Measurements from ENCODE around the gene PAPPA2.

The PAPPA2 gene

GRCh38 chr1:176504848-176505553 lies 42.0 kb downstream of the PAPPA2 start:
- no peak for DNase-seq

- no peak for DNase-seq
Measured at GRCh38 chr1:176512966-176513365, 50.0 kb downstream of the PAPPA2 start.

GRCh38 chr1:176515310-176515709 lies 52.3 kb downstream of the PAPPA2 start:
- no peak for DNase-seq

GRCh38 chr1:176517484-176517883 lies 54.5 kb downstream of the PAPPA2 start:
- DNase-seq = no peak

GRCh38 chr1:176521211-176521610 lies 58.2 kb downstream of the PAPPA2 start:
- DNase-seq = no peak

GRCh38 chr1:176522310-176522845 lies 59.4 kb downstream of the PAPPA2 start:
- no peak for DNase-seq

- DNase-seq = no peak
Measured at GRCh38 chr1:176529395-176530090, 66.6 kb downstream of the PAPPA2 start.

DNA sequence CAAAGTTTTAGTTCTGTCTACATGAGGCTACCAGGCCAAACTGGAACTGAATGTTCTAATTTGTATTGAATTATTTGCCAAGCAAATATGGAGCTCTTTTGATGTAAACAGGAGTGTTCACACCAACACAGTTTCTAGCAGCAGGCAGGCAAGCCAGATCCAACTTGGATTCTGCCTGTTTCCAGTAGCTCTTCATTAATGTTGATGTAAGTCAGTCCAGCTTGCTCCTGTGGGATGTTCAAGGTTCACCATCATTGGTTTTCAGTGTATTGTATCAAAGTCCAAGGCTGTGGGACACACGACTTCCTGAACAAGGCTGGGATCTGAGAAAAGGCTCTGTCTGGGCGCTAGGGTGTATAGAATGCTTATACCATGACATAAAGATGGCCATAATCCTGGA lies 68.1 kb downstream of the PAPPA2 start:
- DNase-seq = no peak

DNA sequence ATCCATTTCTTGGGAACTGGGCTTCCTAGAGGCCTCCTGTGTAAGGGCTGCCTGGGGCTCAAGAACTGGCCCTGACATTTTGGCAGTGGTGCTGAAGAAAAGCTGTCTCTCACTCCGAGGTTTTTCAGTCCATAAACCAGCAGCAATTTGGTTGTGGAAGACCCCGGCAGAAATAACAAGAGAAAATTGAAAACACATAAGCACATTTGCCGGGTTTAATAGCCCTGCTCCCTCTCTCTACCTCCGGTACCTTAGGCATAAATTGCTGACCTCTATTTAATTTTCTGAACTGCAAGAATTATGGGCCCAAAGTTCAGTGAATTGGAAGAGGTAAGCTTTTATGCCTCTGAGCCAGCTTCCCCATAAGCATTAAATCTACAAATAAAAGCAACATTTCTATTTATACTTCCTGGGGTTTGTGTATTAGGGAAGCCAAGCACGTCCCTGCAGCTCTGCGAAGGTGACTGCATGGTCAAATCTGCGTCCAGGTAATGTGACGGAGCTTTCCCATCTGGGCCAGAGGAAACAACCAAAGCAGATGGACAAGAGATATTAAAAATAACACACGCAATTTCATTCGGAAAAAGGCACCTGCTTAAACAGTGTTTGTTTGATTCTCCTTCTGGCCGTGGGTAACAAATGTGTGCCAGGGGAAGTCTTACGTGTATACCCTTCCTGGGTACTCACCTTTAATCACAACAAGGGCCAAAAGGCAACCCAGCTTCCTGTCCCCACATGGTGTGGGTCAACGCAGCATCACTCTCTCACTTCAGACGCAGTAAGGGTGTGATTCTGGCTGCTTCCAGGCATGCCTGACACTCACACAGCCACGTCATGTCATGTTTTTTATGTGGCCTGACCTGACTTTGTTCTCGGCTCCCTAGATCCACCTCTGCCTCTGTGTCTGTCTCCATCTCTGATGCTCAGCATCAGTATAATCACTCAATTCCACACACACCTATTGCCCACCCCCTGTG lies 69.2 kb downstream of the PAPPA2 start:
- no peak for DNase-seq

- no peak for DNase-seq
Measured at GRCh38 chr1:176533020-176533419, 70.0 kb downstream of the PAPPA2 start.

- no peak for DNase-seq
Measured at GRCh38 chr1:176536588-176536987, 73.6 kb downstream of the PAPPA2 start.

- no peak for DNase-seq
Measured at GRCh38 chr1:176539018-176539417, 76.0 kb downstream of the PAPPA2 start.

DNA sequence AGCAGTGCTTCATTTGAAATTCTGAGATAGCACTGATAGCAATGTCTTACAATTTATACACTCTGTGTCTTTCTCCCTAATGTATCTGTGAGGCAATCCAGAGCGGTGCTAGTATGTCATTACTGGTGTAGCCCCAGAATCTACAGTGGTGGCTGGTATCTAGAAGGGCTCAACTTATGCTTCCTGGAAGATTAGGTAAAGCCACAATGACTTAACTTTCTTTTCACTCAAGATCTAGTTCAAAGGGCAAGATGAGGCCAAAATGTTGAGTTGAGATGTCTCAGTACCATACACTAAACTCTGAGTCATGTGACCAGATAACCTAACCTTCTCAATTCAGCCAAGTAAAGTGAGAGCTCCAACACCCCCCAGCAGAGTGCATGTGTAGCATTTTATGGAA lies 77.5 kb downstream of the PAPPA2 start:
- no peak for DNase-seq

GRCh38 chr1:176541663-176542062 lies 78.7 kb downstream of the PAPPA2 start:
- no peak for DNase-seq

DNA sequence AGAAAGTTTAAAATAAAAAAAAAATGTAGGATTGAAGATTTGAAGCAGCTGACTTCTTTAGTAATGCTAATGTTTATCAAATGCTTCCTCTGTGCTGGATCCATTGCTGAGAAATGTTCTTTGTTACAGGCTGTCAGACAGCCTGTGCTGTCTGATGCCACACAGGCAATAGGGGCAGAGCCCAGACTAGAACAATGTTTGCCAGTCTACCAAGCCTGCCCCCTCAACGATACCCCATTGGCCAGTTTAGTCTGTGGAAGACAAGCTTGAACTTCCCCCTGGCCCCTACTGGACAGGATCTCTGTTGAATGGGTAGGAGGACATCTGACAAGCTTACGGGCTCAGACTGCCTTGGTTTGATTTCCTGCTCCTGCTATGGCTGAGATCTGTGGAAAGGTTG lies 79.4 kb downstream of the PAPPA2 start:
- no peak for DNase-seq

GRCh38 chr1:176543360-176544129 lies 80.6 kb downstream of the PAPPA2 start:
- no peak for DNase-seq

GRCh38 chr1:176545034-176545639 lies 82.2 kb downstream of the PAPPA2 start:
- DNase-seq = no peak

GRCh38 chr1:176546825-176547224 lies 83.8 kb downstream of the PAPPA2 start:
- DNase-seq = no peak

- DNase-seq = no peak
Measured at GRCh38 chr1:176551146-176551545, 88.2 kb downstream of the PAPPA2 start.

DNA sequence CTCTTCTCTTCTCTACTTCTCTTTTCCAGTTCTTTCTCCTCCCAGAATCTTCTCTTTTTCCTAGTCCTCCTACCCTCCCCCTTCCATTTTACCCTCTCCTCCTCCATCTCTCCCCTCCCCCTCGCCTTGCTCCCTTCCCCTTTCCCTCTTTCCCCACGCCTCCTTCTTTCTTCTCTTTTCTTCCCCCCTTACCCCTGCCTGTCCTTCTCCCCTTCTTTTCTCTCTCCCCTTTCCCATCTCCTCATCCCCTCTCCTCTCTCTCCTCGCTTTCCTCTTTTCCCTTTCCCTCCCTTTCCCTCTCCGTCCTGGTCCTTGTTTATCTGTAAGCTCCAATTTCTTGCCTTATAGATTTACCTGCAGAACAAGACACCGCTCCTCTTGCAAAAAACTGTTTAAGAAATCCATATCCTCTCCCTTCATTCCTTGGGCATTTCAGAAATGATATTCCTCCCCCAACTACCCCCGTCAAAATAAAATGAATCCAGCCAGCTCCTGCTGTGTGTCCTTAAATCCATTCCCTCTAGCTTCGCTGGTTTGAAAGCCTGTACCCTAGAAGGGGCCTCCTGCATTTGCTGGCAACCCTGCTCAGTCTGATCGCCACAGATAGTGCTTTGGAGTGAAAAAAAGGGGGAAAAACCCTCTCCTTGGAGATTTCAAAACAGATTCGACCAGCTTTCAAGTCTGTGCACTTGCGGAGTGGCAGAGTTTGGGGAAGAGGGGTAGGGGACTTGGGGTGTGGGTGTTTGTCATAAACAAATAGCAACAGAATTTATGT lies 89.4 kb downstream of the PAPPA2 start:
- no peak for DNase-seq

DNA sequence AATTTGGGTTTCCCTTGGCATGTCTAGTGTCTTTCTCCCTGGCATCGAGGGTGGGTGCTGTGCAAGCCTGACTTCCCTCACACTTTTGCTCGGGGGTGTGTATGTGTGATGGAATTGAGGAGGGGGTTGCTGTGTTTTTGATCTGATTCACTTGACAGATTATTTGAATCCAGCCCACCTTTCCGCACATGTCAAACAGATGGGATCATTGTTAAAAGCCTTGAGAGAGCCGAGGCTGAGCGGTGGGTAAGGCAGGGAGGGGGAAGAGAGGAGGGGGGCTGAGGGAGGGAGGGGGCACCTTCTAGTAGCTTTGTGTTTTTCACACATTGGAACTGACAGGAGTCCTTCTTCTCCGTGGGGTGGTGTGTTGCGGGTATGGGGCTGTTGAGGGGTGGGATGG lies 90.0 kb downstream of the PAPPA2 start:
- no peak for DNase-seq
